Activated naive CD4-positive, alpha-beta T cell treated with anti-CD3 and anti-CD28 coated beads for 36 hours (primary cell): ENCODE results near the gene HYAL3. TPM values are rescaled to one million over a fixed set of nuclear protein-coding genes. Genes with fewer than 3 reads are reported as not detected.
A peak's percentile ranks its signal among the peaks of the same experiment; 100 is the strongest.
"Not testable (repeated sequence)": the region's sequence is repeated elsewhere in the genome, so short reads cannot be mapped to it uniquely, and the experiment has no call there.

Experiments
- CTCF ChIA-PET: fragments of 350-600 bp; sonication (Branson Sonifier 250); formaldehyde crosslinking; loops from one replicate; lab custom pipeline; 2021; ENCODE audit warnings: antibody characterized with exemption; lab: Charles Lee
- DNase-seq: peaks from one replicate; pipeline ENCODE4 v3.0.0-alpha.2; 2020
- H3K27ac Mint-ChIP-seq: one replicate; pipeline ENCODE4 v1.8.0; 2021; ENCODE audit warnings: mild to moderate bottlenecking, mixed read lengths
- H3K27me3 Mint-ChIP-seq: one replicate; pipeline ENCODE4 v1.8.0; 2021; ENCODE audit warnings: low read depth, mixed read lengths
- H3K36me3 Mint-ChIP-seq: one replicate; pipeline ENCODE4 v1.8.0; 2021; ENCODE audit warnings: low read depth, mixed read lengths
- H3K4me1 Mint-ChIP-seq: one replicate; pipeline ENCODE4 v1.8.0; 2021; ENCODE audit warnings: low read depth, mixed read lengths
- H3K4me3 Mint-ChIP-seq: one replicate; pipeline ENCODE4 v1.8.0; 2021; ENCODE audit warnings: mild to moderate bottlenecking, moderate library complexity, mixed read lengths
- H3K9me3 Mint-ChIP-seq: one replicate; pipeline ENCODE4 v1.8.0; 2021; ENCODE audit warnings: mixed read lengths
- intact Hi-C: fragments of 100-400 bp; cut with micrococcal nuclease; formaldehyde crosslinking; loops from one replicate; pipeline ENCODE4 v1.15.1; 2023
- total RNA-seq, 2 experiments: library from RNA; stranded (reverse); gene quantifications; one replicate each; pipeline ENCODE4 v1.2.3, GENCODE V29; 2021

HYAL3 gene
- total RNA-seq, 2 experiments from 2014 or later, result 0.74 to 0.88 TPM

GRCh38 chr3:50263478-50264382 is 35.5 kb downstream of the HYAL3 start:
- no peak for DNase-seq
- Mint-ChIP-seq H3K36me3 (no peaks in the 10 kb centered on the region), H3K4me3 (no peak overlapping the region), H3K9me3 (no peaks in the 10 kb centered on the region), H3K27ac (no peak overlapping the region), H3K27me3 (peaks cover 10% of the 10 kb centered on the region), H3K4me1 (peaks cover 4% of the 10 kb centered on the region)
- CTCF ChIA-PET, result interaction anchor here (0.6 to 1.7 kb wide), 6 partner anchors 7 to 230 kb away, joined by 3 to 8 read pairs (median 4); no protein-coding TSS in a partner anchor
- intact Hi-C loops, result no loop called here

DNA sequence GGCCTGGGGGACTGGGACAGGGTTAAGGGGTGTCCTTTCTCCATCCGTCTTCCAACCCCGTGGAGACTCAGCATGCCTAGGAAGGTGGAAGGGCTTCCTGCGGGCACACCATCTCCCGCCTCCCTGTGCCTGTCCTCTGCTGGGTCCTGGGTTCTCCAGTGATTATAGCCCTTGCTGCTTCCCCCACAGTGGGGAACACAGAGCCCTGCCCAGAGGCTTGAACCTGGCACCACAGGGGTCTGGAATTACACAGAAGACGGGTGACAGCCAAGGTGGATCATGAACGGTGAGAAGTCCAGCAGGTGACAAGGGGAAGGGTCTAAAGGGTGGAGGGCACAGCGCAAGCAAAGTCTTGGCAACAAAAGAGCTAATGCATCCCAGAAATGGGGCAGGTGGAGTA is 36.4 kb downstream of the HYAL3 start:
- no peak for DNase-seq
- H3K4me3 Mint-ChIP-seq, result no peak overlapping the region
- H3K27ac Mint-ChIP-seq, result no peak overlapping the region
- intact Hi-C loops, result no loop called here
- no peaks in the 10 kb centered on the region for H3K9me3 Mint-ChIP-seq
- H3K4me1 Mint-ChIP-seq, result peaks cover 4% of the 10 kb centered on the region
- H3K36me3 Mint-ChIP-seq, result peaks cover 3% of the 10 kb centered on the region
- peaks cover 8% of the 10 kb centered on the region for H3K27me3 Mint-ChIP-seq
- CTCF ChIA-PET, result interaction anchor here (1.0 to 1.7 kb wide), 5 partner anchors 8 to 62 kb away, joined by 3 to 8 read pairs (median 4); no protein-coding TSS in a partner anchor

GRCh38 chr3:50262200-50262599 is 37.0 kb downstream of the HYAL3 start:
- H3K4me1 Mint-ChIP-seq, H3K27me3 Mint-ChIP-seq, DNase-seq, H3K36me3 Mint-ChIP-seq, intact Hi-C loops, H3K4me3 Mint-ChIP-seq, H3K9me3 Mint-ChIP-seq, H3K27ac Mint-ChIP-seq: not testable (repeated sequence)
- CTCF ChIA-PET, result interaction anchor here (0.6 to 3.7 kb wide), 4 partner anchors 9 to 418 kb away, joined by 3 to 38 read pairs (median 3); no protein-coding TSS in a partner anchor

DNA sequence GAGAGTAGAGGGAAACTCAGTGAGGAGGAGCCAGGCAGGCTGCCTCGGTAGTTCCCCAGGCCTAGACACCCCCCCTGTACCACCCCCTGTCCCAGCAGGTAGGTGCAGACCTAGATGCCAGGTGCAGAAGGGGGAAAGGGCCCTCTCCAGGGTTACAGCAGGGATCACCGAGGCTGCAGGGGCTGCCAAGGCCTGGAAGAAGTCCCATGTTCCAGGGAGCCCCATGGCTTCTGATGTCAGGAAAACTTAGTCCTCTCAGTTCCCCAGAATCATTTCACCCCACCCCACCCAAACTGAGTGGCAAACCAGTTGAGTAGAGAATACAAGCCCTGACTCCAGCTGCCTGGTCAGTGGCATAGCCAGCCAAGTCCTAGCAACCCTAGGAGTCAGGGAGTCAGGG is 37.7 kb downstream of the HYAL3 start:
- H3K27ac Mint-ChIP-seq, result no peak overlapping the region

DNA sequence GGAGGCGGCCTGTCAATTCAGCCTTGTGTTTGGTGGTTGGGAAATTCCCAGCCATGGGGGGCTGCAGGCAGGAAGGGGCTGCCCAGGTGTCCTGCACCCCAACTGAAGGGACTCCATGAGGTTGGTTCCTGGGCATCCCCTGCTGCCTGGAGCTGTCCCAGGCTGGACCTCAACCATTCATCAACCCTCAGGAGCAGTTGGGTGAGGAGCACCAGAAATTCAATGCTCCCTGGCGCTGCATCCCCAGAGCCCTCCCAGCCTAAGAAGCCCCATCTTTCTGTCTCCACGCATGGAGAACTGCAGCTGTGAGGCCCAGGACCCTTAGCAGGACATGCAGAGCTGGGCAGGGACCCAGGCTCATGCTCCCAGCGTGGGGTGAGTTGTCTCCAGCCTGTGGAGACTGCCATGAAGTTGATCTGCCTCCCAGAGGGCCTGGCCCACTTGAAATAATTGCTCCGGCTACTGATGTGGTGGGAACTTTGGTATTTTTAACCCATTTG is 38.2 kb downstream of the HYAL3 start:
- H3K36me3 Mint-ChIP-seq, result peaks cover 15% of the 10 kb centered on the region
- no peak overlapping the region for H3K4me3 Mint-ChIP-seq

More for the DNA sequence above, 37.7 kb downstream of the HYAL3 start:
- Mint-ChIP-seq H3K4me1 (peaks cover 4% of the 10 kb centered on the region), H3K27me3 (peaks cover 6% of the 10 kb centered on the region), H3K4me3 (no peak overlapping the region), H3K9me3 (no peaks in the 10 kb centered on the region), H3K36me3 (peaks cover 14% of the 10 kb centered on the region)
- intact Hi-C loops, result no loop called here
- CTCF ChIA-PET, result interaction anchor here (0.6 to 3.7 kb wide), 4 partner anchors 13 to 419 kb away, joined by 3 to 38 read pairs (median 6); no protein-coding TSS in a partner anchor
- no peak for DNase-seq

DNA sequence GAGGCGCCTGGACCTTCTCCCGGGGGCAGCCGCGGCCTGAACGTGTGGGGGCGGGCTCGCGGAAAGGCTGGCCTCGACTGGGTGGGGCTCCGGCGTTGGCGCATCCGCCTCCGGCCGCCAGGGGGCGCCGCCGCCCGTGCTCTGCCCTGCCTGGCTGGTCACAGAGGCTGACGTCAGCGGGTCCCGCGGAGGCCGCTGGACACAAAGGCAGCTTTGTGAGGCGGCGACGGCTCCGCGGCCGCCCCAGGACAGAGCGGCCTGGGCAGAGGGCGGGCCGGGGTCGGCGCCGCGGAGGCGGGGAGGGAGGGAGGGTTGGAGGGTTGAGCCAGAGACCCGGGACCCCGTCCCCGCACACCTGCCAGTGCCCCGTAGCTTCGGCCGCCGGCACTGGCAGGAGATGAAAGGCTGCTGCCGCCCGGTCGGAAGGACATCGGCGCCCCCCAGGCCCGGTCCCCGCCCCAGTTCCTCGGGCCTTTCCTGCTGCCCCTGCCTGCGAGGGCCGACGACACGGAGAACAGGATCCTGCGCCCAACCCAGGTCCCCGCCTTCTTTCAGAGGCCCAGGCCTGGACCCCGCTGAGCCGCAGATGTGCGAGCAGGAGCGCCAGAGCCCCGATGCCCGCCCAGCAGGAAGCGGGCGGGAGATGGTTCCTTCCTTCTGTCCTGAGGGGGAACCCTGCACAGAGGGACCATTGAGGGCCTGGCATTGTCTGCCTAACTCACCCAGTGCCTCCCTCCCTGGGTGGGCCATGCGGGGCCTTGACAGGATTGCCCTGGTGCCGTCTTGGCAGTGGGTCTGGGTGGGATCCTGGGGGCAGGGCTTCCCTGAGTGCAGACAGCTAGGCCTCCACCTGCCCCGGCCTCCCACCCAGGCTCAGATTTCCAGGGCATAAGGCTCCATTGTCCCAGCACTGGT is 38.9 kb downstream of the HYAL3 start:
- Mint-ChIP-seq H3K36me3 (peaks cover 15% of the 10 kb centered on the region), H3K27ac (peak overlapping the region; percentile 69), H3K9me3 (no peaks in the 10 kb centered on the region), H3K4me1 (peaks cover 4% of the 10 kb centered on the region), H3K4me3 (peak overlapping the region; percentile 66), H3K27me3 (no peaks in the 10 kb centered on the region)
- CTCF ChIA-PET, result interaction anchor here (0.6 to 3.7 kb wide), 9 partner anchors 12 to 68 kb away, joined by 3 to 38 read pairs (median 4); partner anchors contain the start of gene GNAI2
- intact Hi-C loops, result loop anchor here (1.0 kb wide), 3 partner anchors 13 to 33 kb away; no protein-coding TSS in a partner anchor
- peak; percentile 88 for DNase-seq

More for the DNA sequence above, 38.2 kb downstream of the HYAL3 start:
- DNase-seq, result no peak
- Mint-ChIP-seq H3K9me3 (no peaks in the 10 kb centered on the region), H3K27ac (no peak overlapping the region), H3K27me3 (peaks cover 5% of the 10 kb centered on the region), H3K4me1 (peaks cover 4% of the 10 kb centered on the region)
- intact Hi-C loops, result loop anchor here (1.0 kb wide), 3 partner anchors 12 to 34 kb away; no protein-coding TSS in a partner anchor
- CTCF ChIA-PET, result interaction anchor here (1.0 to 3.7 kb wide), 4 partner anchors 13 to 34 kb away, joined by 4 to 38 read pairs (median 6); no protein-coding TSS in a partner anchor

DNA sequence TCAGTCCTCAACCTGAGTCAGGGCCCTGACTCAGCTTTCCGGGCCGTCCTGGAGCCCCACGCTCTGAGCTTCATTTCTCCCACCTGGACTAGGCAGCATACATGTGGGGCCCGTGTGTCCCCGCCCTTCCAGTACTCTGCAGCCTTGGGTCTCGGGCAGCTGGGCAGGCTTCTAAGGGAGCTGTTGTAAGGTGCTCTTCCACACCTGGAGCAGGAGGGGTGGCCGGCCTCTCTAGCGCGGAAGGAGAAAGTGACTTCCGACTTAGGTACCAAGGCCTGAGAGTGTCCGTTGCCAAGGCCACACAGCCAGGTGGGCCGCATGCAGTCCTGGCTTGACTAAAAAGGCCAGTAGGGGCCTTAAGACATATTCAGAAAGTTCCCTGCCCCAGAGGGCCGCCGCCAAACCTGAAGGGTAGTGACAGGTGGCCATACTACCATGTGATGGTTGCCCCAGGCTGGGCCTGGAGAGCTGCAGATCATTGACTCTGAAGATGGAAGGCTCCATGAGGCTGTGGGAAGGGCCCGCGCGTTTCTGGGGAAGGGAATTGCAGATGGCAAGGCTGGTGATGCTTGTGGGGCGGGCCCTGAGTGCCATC is 39.7 kb downstream of the HYAL3 start:
- H3K4me1 Mint-ChIP-seq, result peaks cover 4% of the 10 kb centered on the region
- H3K27ac Mint-ChIP-seq, result peak overlapping the region; percentile 69
- H3K4me3 Mint-ChIP-seq, result peak overlapping the region; percentile 62
- peaks cover 15% of the 10 kb centered on the region for H3K36me3 Mint-ChIP-seq
- DNase-seq, result no peak
- CTCF ChIA-PET, result interaction anchor here (0.7 to 3.7 kb wide), 11 partner anchors 8 to 94 kb away, joined by 3 to 38 read pairs (median 4); partner anchors contain the start of gene GNAI2
- intact Hi-C loops, result loop anchor here (1.0 kb wide), 3 partner anchors 13 to 32 kb away; no protein-coding TSS in a partner anchor
- H3K9me3 Mint-ChIP-seq, result no peaks in the 10 kb centered on the region
- H3K27me3 Mint-ChIP-seq, result no peaks in the 10 kb centered on the region

- no peak for DNase-seq
- no peak overlapping the region for H3K4me3 Mint-ChIP-seq
- H3K9me3 Mint-ChIP-seq, result no peaks in the 10 kb centered on the region
- intact Hi-C loops, result no loop called here
- H3K4me1 Mint-ChIP-seq, result peaks cover 4% of the 10 kb centered on the region
- CTCF ChIA-PET, result interaction anchor here (0.7 to 3.7 kb wide), 11 partner anchors 9 to 94 kb away, joined by 3 to 38 read pairs (median 4); partner anchors contain the start of genes GNAI2 and HYAL2
- H3K36me3 Mint-ChIP-seq, result peaks cover 15% of the 10 kb centered on the region
- H3K27me3 Mint-ChIP-seq, result no peaks in the 10 kb centered on the region
- no peak overlapping the region for H3K27ac Mint-ChIP-seq
These were observed 40.2 kb downstream of the HYAL3 start for GRCh38 chr3:50258979-50259378.

- H3K27me3 Mint-ChIP-seq, result no peaks in the 10 kb centered on the region
- CTCF ChIA-PET, result interaction anchor here (1.3 to 3.4 kb wide), 5 partner anchors 15 to 66 kb away, joined by 3 to 10 read pairs (median 6); partner anchors contain the start of gene HYAL2
- H3K36me3 Mint-ChIP-seq, result peaks cover 17% of the 10 kb centered on the region
- H3K4me3 Mint-ChIP-seq, result no peak overlapping the region
- DNase-seq, result no peak
- peaks cover 5% of the 10 kb centered on the region for H3K4me1 Mint-ChIP-seq
- intact Hi-C loops, result no loop called here
- peak overlapping the region; percentile 39 for H3K27ac Mint-ChIP-seq
- no peaks in the 10 kb centered on the region for H3K9me3 Mint-ChIP-seq
These were observed 41.0 kb downstream of the HYAL3 start for GRCh38 chr3:50258029-50258680.

GRCh38 chr3:50256978-50257890 is 42.0 kb downstream of the HYAL3 start:
- no peaks in the 10 kb centered on the region for H3K27me3 Mint-ChIP-seq
- DNase-seq, result peak; percentile 68
- intact Hi-C loops, result no loop called here
- peaks cover 6% of the 10 kb centered on the region for H3K4me1 Mint-ChIP-seq
- no peak overlapping the region for H3K27ac Mint-ChIP-seq
- peaks cover 17% of the 10 kb centered on the region for H3K36me3 Mint-ChIP-seq
- H3K4me3 Mint-ChIP-seq, result no peak overlapping the region
- no peaks in the 10 kb centered on the region for H3K9me3 Mint-ChIP-seq
- CTCF ChIA-PET, result interaction anchor here (0.6 to 3.3 kb wide), 10 partner anchors 10 to 219 kb away, joined by 3 to 28 read pairs (median 3); partner anchors contain the start of genes HYAL2, LSMEM2 and TUSC2
